T-helper 2 cell treated with Interferon-gamma antibody and Interleukin-4, amounts not matched to agents 5 μg/mL and 100 μg/mL, for 36 hours (primary cell): Measurements from ENCODE around the gene SCAANT1.
A peak's percentile ranks its signal among the peaks of the same experiment; 100 is the strongest.

Experiments
- DNase-seq: peaks from one replicate; pipeline ENCODE4 v3.0.0; 2021; ENCODE audit warnings: low spot score
- H3K27ac Mint-ChIP-seq: one replicate; pipeline ENCODE4 v1.8.0; 2021; ENCODE audit warnings: mild to moderate bottlenecking, mixed read lengths
- H3K27me3 Mint-ChIP-seq: one replicate; pipeline ENCODE4 v1.8.0; 2021; ENCODE audit warnings: low read depth, mixed read lengths
- H3K36me3 Mint-ChIP-seq: one replicate; pipeline ENCODE4 v1.8.0; 2021; ENCODE audit warnings: low read depth, mixed read lengths
- H3K4me1 Mint-ChIP-seq: one replicate; pipeline ENCODE4 v1.8.0; 2021; ENCODE audit warnings: low read depth, mixed read lengths
- H3K4me3 Mint-ChIP-seq: one replicate; pipeline ENCODE4 v1.8.0; 2022; ENCODE audit warnings: mild to moderate bottlenecking, moderate library complexity, mixed read lengths
- H3K9me3 Mint-ChIP-seq: one replicate; pipeline ENCODE4 v1.8.0; 2021; ENCODE audit warnings: mixed read lengths

SCAANT1 gene

DNA sequence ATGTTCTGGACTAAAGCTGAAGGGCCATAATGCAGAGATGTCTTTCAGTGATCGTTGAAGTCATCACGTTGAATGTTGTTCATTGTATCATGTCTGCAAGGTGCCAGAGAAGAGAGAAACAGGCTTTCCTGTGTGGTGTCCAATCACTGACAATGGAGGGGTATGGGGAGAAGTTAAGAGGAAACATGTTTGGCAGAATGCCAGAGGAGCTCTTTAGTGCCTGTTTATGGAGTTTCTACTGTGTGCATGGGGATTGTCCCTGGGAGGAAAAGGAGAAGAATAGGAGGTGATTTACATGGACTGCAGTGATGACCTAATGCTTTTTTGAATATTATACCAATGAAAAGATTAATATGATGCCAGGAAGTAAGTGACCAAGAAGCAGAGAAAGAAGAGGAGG is 11.7 kb downstream of the SCAANT1 start:
- H3K9me3 Mint-ChIP-seq, result no peaks in the 10 kb centered on the region
- peaks cover 31% of the 10 kb centered on the region for H3K4me1 Mint-ChIP-seq
- H3K4me3 Mint-ChIP-seq, result peak overlapping the region; percentile 1
- H3K27me3 Mint-ChIP-seq, result no peaks in the 10 kb centered on the region
- no peak for DNase-seq
- peak overlapping the region; percentile 1 for H3K27ac Mint-ChIP-seq
- peaks cover 32% of the 10 kb centered on the region for H3K36me3 Mint-ChIP-seq

DNA sequence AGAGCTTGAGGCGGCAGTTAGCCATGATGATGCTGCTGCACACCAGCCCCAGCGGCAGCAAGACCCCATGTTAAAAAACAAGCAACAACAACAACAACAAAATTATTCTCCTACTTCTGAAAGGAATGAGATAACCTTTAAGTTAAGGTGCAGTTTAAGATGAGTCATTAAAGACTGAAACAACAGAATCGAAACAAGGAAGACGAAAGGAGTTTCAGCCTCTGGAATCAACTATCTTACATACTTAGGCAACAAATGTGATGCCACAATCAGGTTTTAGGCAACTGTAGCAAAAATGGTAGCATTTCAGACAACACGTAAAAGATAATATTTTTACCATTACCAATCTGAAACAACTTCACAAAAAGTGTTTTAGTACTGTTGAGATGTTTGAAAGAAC is 12.2 kb downstream of the SCAANT1 start:
- Mint-ChIP-seq H3K4me1 (peaks cover 34% of the 10 kb centered on the region), H3K4me3 (peak overlapping the region; percentile 22), H3K9me3 (no peaks in the 10 kb centered on the region), H3K27me3 (no peaks in the 10 kb centered on the region), H3K36me3 (peaks cover 32% of the 10 kb centered on the region), H3K27ac (peak overlapping the region; percentile 19)
- no peak for DNase-seq

DNA sequence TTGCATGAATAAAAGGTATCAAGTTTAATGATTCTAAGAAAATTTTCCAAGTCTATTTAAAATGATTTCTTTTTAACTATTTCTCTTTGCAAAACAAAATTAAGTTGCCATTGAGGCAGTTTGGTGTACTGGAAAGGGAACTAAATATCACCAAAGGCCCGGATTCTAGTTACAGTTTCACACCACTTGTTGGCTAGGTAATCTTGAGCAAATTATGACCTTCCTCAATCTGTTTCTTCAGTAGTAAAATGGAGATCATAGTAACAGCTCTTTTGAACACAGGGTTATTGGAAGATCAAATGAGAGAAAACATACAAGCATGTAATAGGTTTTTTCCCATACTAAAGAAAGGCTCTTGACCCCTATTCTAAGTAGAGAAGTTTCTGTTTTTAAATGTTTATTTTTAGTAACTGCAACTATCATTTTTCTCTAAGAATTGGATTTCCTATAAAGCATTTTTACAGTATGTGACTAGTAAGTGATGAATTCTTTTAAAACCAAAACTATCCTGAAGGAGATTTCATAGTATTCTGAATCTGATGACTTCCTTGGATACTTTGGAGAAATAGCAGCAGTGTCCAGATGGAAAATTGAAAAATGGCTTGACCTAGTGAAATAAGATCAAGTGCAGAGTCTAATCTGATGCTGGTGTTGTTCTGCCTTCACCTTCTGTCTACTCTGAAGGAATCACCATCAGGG is 15.7 kb downstream of the SCAANT1 start:
- DNase-seq, result no peak
- H3K4me1 Mint-ChIP-seq, result peaks cover 34% of the 10 kb centered on the region
- peaks cover 24% of the 10 kb centered on the region for H3K36me3 Mint-ChIP-seq

DNA sequence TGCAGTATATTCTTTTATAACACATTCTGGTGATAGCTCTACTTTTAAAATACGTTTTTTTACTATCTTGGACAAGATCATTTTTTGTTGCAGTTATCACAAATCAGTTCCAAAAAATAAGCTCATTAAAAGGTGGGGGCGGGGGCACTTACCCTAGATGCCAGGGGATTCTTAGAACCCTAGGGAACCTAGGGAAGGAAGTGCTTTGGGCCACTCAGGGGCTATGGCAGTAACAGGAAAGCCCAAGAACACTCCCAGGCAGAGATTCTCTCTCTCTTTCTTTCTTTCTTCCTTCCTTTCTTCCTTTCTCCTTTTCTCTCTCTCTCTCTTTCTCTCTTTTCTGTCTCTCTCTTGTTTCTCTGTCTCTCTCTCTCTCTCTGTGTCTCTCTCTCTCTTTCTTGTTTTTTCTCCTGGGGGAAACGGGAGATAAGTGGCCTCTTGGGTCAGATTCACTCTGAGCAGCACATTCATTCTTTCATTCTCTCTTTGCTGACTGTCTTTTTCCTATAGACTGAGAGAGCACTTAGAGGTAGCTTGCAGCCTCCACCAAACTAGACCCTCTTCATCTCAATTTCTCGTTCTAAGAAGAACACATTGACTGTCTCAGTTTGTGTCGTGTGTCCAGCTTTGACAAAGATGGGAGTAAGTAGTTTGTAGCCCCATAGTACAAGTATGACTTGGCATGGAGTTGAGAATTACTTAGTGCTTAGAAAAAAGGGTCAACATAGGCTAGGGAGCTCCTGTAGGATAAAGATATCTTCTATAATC is 16.6 kb downstream of the SCAANT1 start:
- Mint-ChIP-seq H3K27ac (peak overlapping the region; percentile 74), H3K4me3 (no peak overlapping the region), H3K27me3 (no peaks in the 10 kb centered on the region), H3K36me3 (peaks cover 19% of the 10 kb centered on the region), H3K9me3 (no peaks in the 10 kb centered on the region), H3K4me1 (peaks cover 32% of the 10 kb centered on the region)
- DNase-seq, result no peak

More for the DNA sequence above, 15.7 kb downstream of the SCAANT1 start:
- no peak overlapping the region for H3K27ac Mint-ChIP-seq
- H3K27me3 Mint-ChIP-seq, result no peaks in the 10 kb centered on the region
- H3K4me3 Mint-ChIP-seq, result no peak overlapping the region
- no peaks in the 10 kb centered on the region for H3K9me3 Mint-ChIP-seq

- peaks cover 3% of the 10 kb centered on the region for H3K36me3 Mint-ChIP-seq
- no peak overlapping the region for H3K27ac Mint-ChIP-seq
- H3K9me3 Mint-ChIP-seq, result no peaks in the 10 kb centered on the region
- H3K4me1 Mint-ChIP-seq, result peaks cover 23% of the 10 kb centered on the region
- no peak for DNase-seq
- H3K4me3 Mint-ChIP-seq, result no peak overlapping the region
- H3K27me3 Mint-ChIP-seq, result no peaks in the 10 kb centered on the region
Observed at GRCh38 chr3:63892773-63893352, 19.3 kb downstream of the SCAANT1 start.

GRCh38 chr3:63891518-63891917 is 20.7 kb downstream of the SCAANT1 start:
- Mint-ChIP-seq H3K27me3 (no peaks in the 10 kb centered on the region), H3K27ac (no peak overlapping the region), H3K9me3 (no peaks in the 10 kb centered on the region), H3K4me1 (peaks cover 19% of the 10 kb centered on the region), H3K36me3 (peaks cover 5% of the 10 kb centered on the region), H3K4me3 (no peak overlapping the region)
- DNase-seq, result no peak

DNA sequence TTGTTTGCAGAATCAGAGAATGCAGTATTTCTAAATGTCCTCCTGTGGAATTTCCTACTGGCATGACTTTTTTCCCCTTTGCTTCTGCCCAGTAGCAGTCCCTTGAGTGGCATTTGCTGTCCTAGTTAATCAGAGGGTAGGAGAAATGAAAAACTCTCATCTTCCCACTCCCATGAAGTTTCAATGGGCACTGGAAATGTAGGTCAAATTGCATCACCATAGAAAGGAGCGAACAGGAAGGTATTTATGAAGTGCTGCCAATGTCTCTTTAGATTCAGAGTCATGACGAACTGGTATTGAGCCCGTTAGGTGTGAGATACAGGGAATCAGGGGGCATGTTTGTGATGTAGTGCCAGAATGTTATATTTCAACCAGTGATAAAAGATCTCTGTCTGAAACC is 25.3 kb downstream of the SCAANT1 start:
- no peak for DNase-seq
- Mint-ChIP-seq H3K27ac (no peak overlapping the region), H3K4me3 (no peak overlapping the region), H3K36me3 (peaks cover 7% of the 10 kb centered on the region), H3K4me1 (peaks cover 12% of the 10 kb centered on the region), H3K27me3 (no peaks in the 10 kb centered on the region), H3K9me3 (no peaks in the 10 kb centered on the region)

DNA sequence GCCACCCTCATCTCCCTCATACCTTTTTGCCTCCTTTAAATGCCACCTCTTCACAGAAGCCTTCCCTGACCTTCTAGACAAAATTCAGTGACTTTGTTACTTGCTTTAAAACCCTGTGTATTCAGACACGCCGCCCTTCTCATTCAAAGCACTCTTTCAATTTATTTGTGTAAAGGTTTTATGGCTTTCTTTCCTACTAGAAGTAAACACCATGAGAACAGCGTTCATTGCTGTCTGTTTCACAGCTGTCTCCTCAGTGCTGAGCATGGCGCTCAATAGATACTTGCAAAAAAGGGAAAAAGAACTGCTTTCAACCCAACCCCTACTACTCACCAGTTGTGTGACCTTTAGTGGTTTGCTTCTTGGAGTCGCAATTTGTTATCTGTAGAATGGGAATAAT is 31.5 kb downstream of the SCAANT1 start:
- Mint-ChIP-seq H3K36me3 (peaks cover 5% of the 10 kb centered on the region), H3K27ac (no peak overlapping the region), H3K4me3 (no peak overlapping the region), H3K27me3 (no peaks in the 10 kb centered on the region), H3K9me3 (no peaks in the 10 kb centered on the region), H3K4me1 (peaks cover 28% of the 10 kb centered on the region)
- DNase-seq, result no peak

DNA sequence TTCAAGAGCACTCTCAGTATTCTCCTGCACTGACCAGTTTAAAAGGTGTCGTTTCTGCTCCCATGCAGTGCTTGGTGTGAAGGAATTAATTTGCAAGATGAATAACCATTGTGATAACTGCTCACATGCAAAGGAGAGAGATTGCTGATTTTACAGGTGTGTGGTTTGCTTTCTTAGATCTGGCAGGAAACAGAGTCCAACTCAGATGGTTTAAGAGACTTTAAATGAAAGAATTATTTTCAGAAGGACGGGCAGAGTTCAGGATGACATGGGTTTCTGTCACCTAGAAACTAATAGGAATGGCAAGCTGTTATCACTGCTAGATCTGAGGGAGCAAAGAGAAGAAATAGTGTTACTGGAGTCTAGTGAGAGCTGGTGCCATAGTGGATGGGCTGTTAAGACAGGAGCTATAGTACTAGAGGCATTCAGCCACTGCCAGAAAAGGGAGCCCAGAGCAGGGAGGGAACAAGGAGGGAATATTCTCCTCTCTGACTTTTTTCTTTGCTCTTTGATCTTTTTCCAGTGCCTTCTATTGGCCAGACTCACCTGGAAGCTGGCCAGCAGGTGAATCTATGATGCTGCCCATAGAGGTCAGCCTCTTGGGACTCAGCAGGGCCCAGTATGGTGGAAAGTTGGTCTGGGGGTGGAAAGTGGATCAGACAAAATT is 33.7 kb downstream of the SCAANT1 start:
- Mint-ChIP-seq H3K4me1 (peaks cover 28% of the 10 kb centered on the region), H3K9me3 (no peaks in the 10 kb centered on the region), H3K36me3 (peaks cover 3% of the 10 kb centered on the region), H3K27me3 (no peaks in the 10 kb centered on the region), H3K27ac (no peak overlapping the region), H3K4me3 (no peak overlapping the region)
- DNase-seq, result no peak

DNA sequence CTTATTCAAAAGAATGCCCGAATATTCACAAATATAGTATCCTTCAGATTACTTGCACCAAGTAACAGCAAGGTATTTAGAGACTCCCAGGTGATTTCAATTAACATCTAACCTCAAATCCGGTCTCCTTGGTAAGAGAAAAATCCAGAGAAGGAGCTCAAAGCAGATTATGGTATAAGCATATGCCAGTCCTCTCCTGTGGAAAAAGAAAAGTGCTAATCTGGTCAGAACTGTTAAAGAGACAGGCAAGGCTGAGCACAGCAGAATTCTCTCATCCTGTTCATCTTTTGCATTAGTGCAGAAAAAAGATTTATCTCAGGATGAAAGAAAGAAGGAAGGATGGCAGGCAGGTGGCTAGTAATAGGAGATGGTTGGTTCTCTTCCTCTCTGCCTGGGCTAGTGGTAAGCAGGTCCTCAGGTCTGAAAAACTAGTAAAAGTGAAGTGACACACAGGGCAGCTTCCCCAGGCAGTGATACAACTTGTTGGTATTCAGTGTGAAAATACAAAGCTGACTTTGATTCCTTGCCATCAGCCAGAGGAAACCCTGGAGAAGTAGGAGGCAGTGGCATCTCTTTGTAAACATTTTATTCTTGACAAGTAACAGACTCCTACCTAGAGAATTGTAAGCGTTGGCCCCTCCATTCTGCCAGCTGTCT is 34.3 kb downstream of the SCAANT1 start:
- Mint-ChIP-seq H3K27ac (no peak overlapping the region), H3K4me3 (no peak overlapping the region)
- DNase-seq, result no peak

GRCh38 chr3:63876260-63876659 is 35.9 kb downstream of the SCAANT1 start:
- no peak for DNase-seq
- Mint-ChIP-seq H3K36me3 (peaks cover 3% of the 10 kb centered on the region), H3K9me3 (no peaks in the 10 kb centered on the region), H3K4me3 (no peak overlapping the region), H3K27ac (no peak overlapping the region), H3K4me1 (peaks cover 33% of the 10 kb centered on the region), H3K27me3 (no peaks in the 10 kb centered on the region)

More for the DNA sequence above, 34.3 kb downstream of the SCAANT1 start:
- H3K36me3 Mint-ChIP-seq, result peaks cover 3% of the 10 kb centered on the region
- no peaks in the 10 kb centered on the region for H3K9me3 Mint-ChIP-seq
- peaks cover 28% of the 10 kb centered on the region for H3K4me1 Mint-ChIP-seq
- no peaks in the 10 kb centered on the region for H3K27me3 Mint-ChIP-seq

DNA sequence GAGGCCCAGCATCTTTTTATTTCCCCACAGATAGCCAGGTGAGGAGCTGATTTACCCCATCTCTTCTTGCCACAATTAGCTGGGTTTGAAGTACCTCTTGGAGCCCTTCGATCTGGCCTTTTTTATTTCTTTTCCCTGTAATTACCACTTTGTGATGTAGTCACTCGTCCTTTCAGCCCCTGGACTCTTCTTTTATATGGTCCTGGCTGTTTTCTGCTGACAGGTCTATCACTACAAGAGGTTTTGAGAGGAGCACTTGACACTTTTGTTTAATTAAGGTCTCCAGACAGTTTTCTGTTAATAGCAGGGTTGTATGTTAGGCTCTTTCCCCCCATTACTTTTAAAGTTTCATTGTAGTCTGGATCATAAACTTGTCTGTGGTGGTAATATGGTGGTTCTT is 36.7 kb downstream of the SCAANT1 start:
- peaks cover 37% of the 10 kb centered on the region for H3K4me1 Mint-ChIP-seq

DNA sequence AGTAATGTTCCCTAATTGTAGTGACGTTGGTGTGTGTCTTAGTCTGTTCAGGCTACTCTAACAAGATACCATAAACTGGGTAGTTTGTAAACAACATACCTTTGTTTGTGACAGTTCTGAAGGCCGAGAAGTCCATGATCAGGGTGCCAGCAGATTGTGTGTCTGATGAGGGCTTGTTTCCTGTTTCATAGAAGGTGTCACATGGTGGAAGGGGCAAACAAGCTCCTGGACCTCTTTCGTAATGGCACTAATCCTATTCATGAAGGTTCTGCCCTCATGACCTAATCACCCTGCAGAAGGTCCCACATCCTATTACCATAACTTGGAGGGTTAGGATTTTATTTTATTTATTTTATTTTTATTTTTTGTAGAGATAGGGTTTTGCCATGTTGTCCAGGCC is 37.4 kb downstream of the SCAANT1 start:
- Mint-ChIP-seq H3K9me3 (no peaks in the 10 kb centered on the region), H3K36me3 (peaks cover 2% of the 10 kb centered on the region), H3K4me1 (peaks cover 36% of the 10 kb centered on the region), H3K4me3 (no peak overlapping the region), H3K27me3 (no peaks in the 10 kb centered on the region), H3K27ac (no peak overlapping the region)
- no peak for DNase-seq

More for the DNA sequence above, 36.7 kb downstream of the SCAANT1 start:
- Mint-ChIP-seq H3K36me3 (peaks cover 2% of the 10 kb centered on the region), H3K27me3 (no peaks in the 10 kb centered on the region), H3K4me3 (no peak overlapping the region), H3K27ac (no peak overlapping the region), H3K9me3 (no peaks in the 10 kb centered on the region)
- DNase-seq, result no peak
